Breast epithelium (tissue), 3 donors: ENCODE data around the gene LPIN3.

Experiments
- POLR2A ChIP-seq: fragments of 450-650 bp; IDR thresholded peaks from one replicate; pipeline ENCODE4 v1.6.1; 2016; ENCODE audit warnings: antibody characterized with exemption, mild to moderate bottlenecking, moderate library complexity
- TF ChIP-seq, protein P1 (sequence below), 3 donors: fragments of 450-650 bp; IDR thresholded peaks; one replicate each; pipeline ENCODE4 v1.5.1; 2016 to 2017; ENCODE audit warnings: antibody characterized with exemption in 3 of 3, mild to moderate bottlenecking in 3 of 3, moderate library complexity in 3 of 3

DNA sequence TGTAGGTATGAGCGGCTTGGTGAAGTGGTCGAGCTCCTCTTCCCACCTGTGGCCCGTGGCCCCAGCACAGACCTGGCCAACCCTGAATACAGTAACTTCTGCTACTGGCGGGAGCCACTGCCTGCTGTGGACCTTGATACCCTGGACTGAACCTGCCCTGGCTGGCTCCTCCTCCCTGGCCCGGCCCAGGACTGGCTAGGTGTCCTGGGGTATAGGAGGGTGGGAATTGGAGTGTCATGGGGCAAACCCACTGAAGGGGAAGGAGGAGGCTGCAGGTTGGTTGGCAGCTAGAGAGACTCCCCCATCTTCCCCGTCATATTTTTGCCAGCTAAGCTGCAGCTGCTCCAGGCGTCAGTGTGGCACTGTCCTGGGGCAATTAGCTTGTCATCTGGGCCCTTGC lies 18.1 kb downstream of the LPIN3 start:
- TF ChIP-seq, protein P1, sequence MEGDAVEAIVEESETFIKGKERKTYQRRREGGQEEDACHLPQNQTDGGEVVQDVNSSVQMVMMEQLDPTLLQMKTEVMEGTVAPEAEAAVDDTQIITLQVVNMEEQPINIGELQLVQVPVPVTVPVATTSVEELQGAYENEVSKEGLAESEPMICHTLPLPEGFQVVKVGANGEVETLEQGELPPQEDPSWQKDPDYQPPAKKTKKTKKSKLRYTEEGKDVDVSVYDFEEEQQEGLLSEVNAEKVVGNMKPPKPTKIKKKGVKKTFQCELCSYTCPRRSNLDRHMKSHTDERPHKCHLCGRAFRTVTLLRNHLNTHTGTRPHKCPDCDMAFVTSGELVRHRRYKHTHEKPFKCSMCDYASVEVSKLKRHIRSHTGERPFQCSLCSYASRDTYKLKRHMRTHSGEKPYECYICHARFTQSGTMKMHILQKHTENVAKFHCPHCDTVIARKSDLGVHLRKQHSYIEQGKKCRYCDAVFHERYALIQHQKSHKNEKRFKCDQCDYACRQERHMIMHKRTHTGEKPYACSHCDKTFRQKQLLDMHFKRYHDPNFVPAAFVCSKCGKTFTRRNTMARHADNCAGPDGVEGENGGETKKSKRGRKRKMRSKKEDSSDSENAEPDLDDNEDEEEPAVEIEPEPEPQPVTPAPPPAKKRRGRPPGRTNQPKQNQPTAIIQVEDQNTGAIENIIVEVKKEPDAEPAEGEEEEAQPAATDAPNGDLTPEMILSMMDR (IDR thresholded peaks at IDR 0.05), result no peak
- TF ChIP-seq POLR2A, result no peak
